CD14-positive monocyte (primary cell): Measurements from ENCODE around the gene CES1. TPM values are rescaled to one million over a fixed set of nuclear protein-coding genes. Genes with fewer than 3 reads are reported as not detected.
"Not testable (repeated sequence)": the region's sequence is repeated elsewhere in the genome, so short reads cannot be mapped to it uniquely, and the experiment has no call there.

Experiments used
- DNase-seq, 3 donors: peaks; one replicate each; pipeline ENCODE4 v3.0.0-alpha.2; 2011 to 2022
- H2AFZ ChIP-seq: 2 replicates; pipeline ENCODE4 v1.6.0; 2012; ENCODE audit warnings: mild to moderate bottlenecking, low read depth, low read length, inconsistent platforms; ENCODE audit not compliant: insufficient read depth, poor library complexity, severe bottlenecking
- H3K27ac ChIP-seq, 2 donors: 1 replicate in 1 of 2; 2 replicates in 1 of 2; pipeline ENCODE4 v1.5.1; 2012 to 2013; ENCODE audit warnings: low read length in 2 of 2, control low read depth in 1 of 2, inconsistent platforms in 1 of 2, low read depth in 1 of 2, mild to moderate bottlenecking in 1 of 2
- H3K27me3 ChIP-seq, 2 donors: one replicate each; pipeline versions ENCODE4 v1.6.0 to v1.6.1; 2011 to 2013; ENCODE audit warnings: low read length in 2 of 2; ENCODE audit not compliant: control insufficient read depth in 2 of 2, insufficient read depth in 2 of 2
- H3K36me3 ChIP-seq, 2 donors: replicated peaks in 1 of 2; 1 replicate in 1 of 2; 2 replicates in 1 of 2; pipeline versions ENCODE4 v1.5.1 to v1.6.1; 2012 to 2013; ENCODE audit warnings: low read length in 2 of 2, control low read depth in 1 of 2, inconsistent platforms in 1 of 2, mild to moderate bottlenecking in 1 of 2; ENCODE audit not compliant: insufficient read depth in 2 of 2, control insufficient read depth in 1 of 2
- H3K4me1 ChIP-seq, 2 donors: 1 replicate in 1 of 2; 2 replicates in 1 of 2; pipeline versions ENCODE4 v1.5.1 to v1.6.1; 2012 to 2013; ENCODE audit warnings: low read length in 2 of 2, control low read depth in 1 of 2, inconsistent platforms in 1 of 2, mild to moderate bottlenecking in 1 of 2, moderate library complexity in 1 of 2; ENCODE audit not compliant: insufficient read depth in 2 of 2, control insufficient read depth in 1 of 2
- H3K4me2 ChIP-seq: replicated peaks from 2 replicates; pipeline ENCODE3; 2012; ENCODE audit warnings: low read length, moderate library complexity, mild to moderate bottlenecking; ENCODE audit not compliant: poor library complexity, severe bottlenecking; ENCODE audit errors: extremely low read depth
- H3K4me3 ChIP-seq, 3 experiments: fragments of 200-600 bp in 1 of 3; sonication (generic) in 1 of 3; replicated peaks in 1 of 3; 1 replicate in 2 of 3; 2 replicates in 1 of 3; pipeline ENCODE4 v1.5.1; 2011 to 2013; ENCODE audit warnings: low read length in 3 of 3, mild to moderate bottlenecking in 3 of 3, control low read depth in 2 of 3, low read depth in 2 of 3, inconsistent platforms in 1 of 3, moderate library complexity in 1 of 3
- H3K79me2 ChIP-seq: 2 replicates; pipeline ENCODE4 v1.6.0; 2012; ENCODE audit warnings: mild to moderate bottlenecking, control low read depth, inconsistent platforms, low read length, moderate library complexity; ENCODE audit not compliant: insufficient read depth
- H3K9ac ChIP-seq: 2 replicates; pipeline ENCODE4 v1.6.0; 2017; ENCODE audit warnings: low read length, mild to moderate bottlenecking; ENCODE audit not compliant: insufficient read depth, poor library complexity, severe bottlenecking
- H3K9me3 ChIP-seq, 2 donors: replicated peaks in 1 of 2; 1 replicate in 1 of 2; 2 replicates in 1 of 2; pipeline versions ENCODE4 v1.5.1 to v1.6.1; 2012 to 2013; ENCODE audit warnings: low read length in 2 of 2, control low read depth in 1 of 2; ENCODE audit not compliant: control insufficient read depth in 1 of 2, insufficient read depth in 1 of 2
- H4K20me1 ChIP-seq: 2 replicates; pipeline ENCODE4 v1.6.0; 2012; ENCODE audit warnings: mild to moderate bottlenecking, low read length, control low read depth, moderate library complexity; ENCODE audit not compliant: insufficient read depth
- H3K27ac Mint-ChIP-seq, 7 donors: one replicate each; pipeline ENCODE4 v1.8.0; 2020; ENCODE audit warnings: mild to moderate bottlenecking in 7 of 7, mixed read lengths in 7 of 7, moderate library complexity in 6 of 7, inconsistent platforms in 2 of 7
- H3K27me3 Mint-ChIP-seq, 3 donors: one replicate each; pipeline ENCODE4 v1.8.0; 2021 to 2022; ENCODE audit warnings: low read depth in 3 of 3, mild to moderate bottlenecking in 3 of 3, mixed read lengths in 3 of 3, moderate library complexity in 3 of 3, inconsistent platforms in 1 of 3
- H3K36me3 Mint-ChIP-seq, 2 donors: one replicate each; pipeline ENCODE4 v1.8.0; 2020; ENCODE audit warnings: mixed read lengths in 2 of 2, inconsistent platforms in 1 of 2, mild to moderate bottlenecking in 1 of 2
- H3K4me1 Mint-ChIP-seq: one replicate; pipeline ENCODE4 v1.8.0; 2020; ENCODE audit warnings: mild to moderate bottlenecking, mixed read lengths
- H3K4me3 Mint-ChIP-seq, 2 donors: one replicate each; pipeline ENCODE4 v1.8.0; 2020; ENCODE audit warnings: mild to moderate bottlenecking in 2 of 2, mixed read lengths in 2 of 2, moderate library complexity in 1 of 2
- H3K9me3 Mint-ChIP-seq, 7 donors: one replicate each; pipeline ENCODE4 v1.8.0; 2020 to 2022; ENCODE audit warnings: mixed read lengths in 7 of 7, mild to moderate bottlenecking in 6 of 7, moderate library complexity in 6 of 7, inconsistent platforms in 2 of 7
- WGBS: methylation state at CpG from one replicate; pipeline ENCODE4 v1.1.5; 2013; ENCODE audit warnings: missing lambda C conversion rate; ENCODE audit not compliant: insufficient coverage; 5-methylcytosine and 5-hydroxymethylcytosine counted together
- intact Hi-C, 2 donors: fragments of 100-400 bp; cut with micrococcal nuclease; formaldehyde crosslinking; loops; one replicate each; pipeline versions ENCODE4 v1.15.0 to v1.15.1; 2023
- polyA plus RNA-seq, 3 donors: library from polyadenylated mRNA; depleted of rRNA in 1 of 3; unstranded in 2 of 3; stranded (reverse) in 1 of 3; fragments of 300-500 nt in 2 of 3; fragments of >200 nt in 1 of 3; fragmentation: Illumina TruSeq in 2 of 3; gene quantifications; 1 replicate in 2 of 3; 2 replicates in 1 of 3; pipeline ENCODE4 v1.2.3, GENCODE V29; 2012 to 2021

The CES1 gene
- polyA plus RNA-seq, 3 donors = 38.4 to 190 (median 62.0) TPM

- H3K27me3 ChIP-seq, H3K9me3 Mint-ChIP-seq, H3K9me3 ChIP-seq, H3K79me2 ChIP-seq, intact Hi-C loops, H4K20me1 ChIP-seq, H3K9ac ChIP-seq, H3K36me3 Mint-ChIP-seq, H3K36me3 ChIP-seq, H2AFZ ChIP-seq, H3K27me3 Mint-ChIP-seq: not testable (repeated sequence)
- Mint-ChIP-seq H3K27ac (peak overlapping the region; percentile 12 to 89 (median 72)), H3K4me1 (peaks cover 64% of the 10 kb centered on the region), H3K4me3 (peak overlapping the region; percentile 51 to 63)
- Histone ChIP-seq H3K4me1 (peaks cover 26 to 60% of the 10 kb centered on the region in 2 donors), H3K27ac (peak overlapping the region in 1 of 2 donors; percentile 67), H3K4me2 (peak overlapping the region; percentile 19), H3K4me3 (peak overlapping the region in 1 of 3 experiments; percentile 13)
- WGBS = no CpG with 5 or more reads among the region's 6 CpGs
- DNase-seq = peak; percentile 14 to 44 (median 40)
Measured at GRCh38 chr16:55782091-55782792, 50.7 kb downstream of the CES1 start.

- H3K79me2 ChIP-seq, H3K9ac ChIP-seq, DNase-seq, H3K4me3 ChIP-seq, H3K4me2 ChIP-seq, H2AFZ ChIP-seq, H3K36me3 Mint-ChIP-seq, intact Hi-C loops, H3K9me3 Mint-ChIP-seq, H3K27me3 ChIP-seq, H3K9me3 ChIP-seq, H3K36me3 ChIP-seq, H4K20me1 ChIP-seq: not testable (repeated sequence)
- peak overlapping the region in 1 of 2 donors; percentile 42 for H3K4me3 Mint-ChIP-seq
- peaks cover 4 to 13% (median 5%) of the 10 kb centered on the region in 3 donors for H3K27me3 Mint-ChIP-seq
- Histone ChIP-seq H3K4me1 (peaks cover 21 to 52% of the 10 kb centered on the region in 2 donors), H3K27ac (peak overlapping the region in 1 of 2 donors; percentile 67)
- peak overlapping the region in 2 of 7 donors; percentile 22 to 89 for H3K27ac Mint-ChIP-seq
- 94% methylated on average over 8 of the region's 8 CpGs for WGBS
- peaks cover 56% of the 10 kb centered on the region for H3K4me1 Mint-ChIP-seq
Measured at GRCh38 chr16:55781456-55781855, 51.4 kb downstream of the CES1 start.

- H3K36me3 ChIP-seq, H3K27me3 ChIP-seq, H4K20me1 ChIP-seq, H3K9me3 ChIP-seq, H2AFZ ChIP-seq, H3K79me2 ChIP-seq, H3K4me3 ChIP-seq, H3K27ac ChIP-seq, H3K9ac ChIP-seq, H3K36me3 Mint-ChIP-seq, H3K27ac Mint-ChIP-seq, intact Hi-C loops, H3K9me3 Mint-ChIP-seq, H3K4me2 ChIP-seq, DNase-seq: not testable (repeated sequence)
- no CpG with 5 or more reads among the region's 4 CpGs for WGBS
- Mint-ChIP-seq H3K27me3 (peaks cover 4 to 17% (median 5%) of the 10 kb centered on the region in 3 donors), H3K4me3 (peak overlapping the region in 1 of 2 donors; percentile 11), H3K4me1 (peaks cover 45% of the 10 kb centered on the region)
- peaks cover 21 to 51% of the 10 kb centered on the region in 2 donors for H3K4me1 ChIP-seq
Measured at GRCh38 chr16:55780095-55780407, 52.8 kb downstream of the CES1 start.
